Esophagus muscularis mucosa (tissue), 4 donors: ENCODE data around the gene UTP15. TPM values are rescaled to one million over a fixed set of nuclear protein-coding genes. Genes with fewer than 3 reads are reported as not detected.
A peak's percentile ranks its signal among the peaks of the same experiment; 100 is the strongest.

Experiments used
- DNase-seq: peaks from one replicate; pipeline ENCODE4 v3.0.0-alpha.2; 2017; ENCODE audit errors: extremely low spot score
- H3K27ac ChIP-seq, 4 donors: fragments of 200-600 bp; sonication (generic); replicated peaks in 1 of 4; 1 replicate in 3 of 4; 2 replicates in 1 of 4; pipeline ENCODE4 v1.5.1; 2016 to 2019; ENCODE audit warnings: mild to moderate bottlenecking in 1 of 4
- H3K27me3 ChIP-seq, 4 donors: fragments of 200-600 bp; sonication (generic); one replicate each; pipeline versions ENCODE4 v1.5.1 to v1.6.0; 2016 to 2019
- H3K36me3 ChIP-seq, 4 donors: fragments of 200-600 bp; sonication (generic); one replicate each; pipeline ENCODE4 v1.5.1; 2016 to 2019
- H3K4me1 ChIP-seq, 4 donors: fragments of 200-600 bp; sonication (generic); one replicate each; pipeline ENCODE4 v1.5.1; 2016 to 2019
- H3K4me3 ChIP-seq, 4 donors: fragments of 200-600 bp; sonication (generic); 1 replicate in 2 of 4; 2 replicates in 2 of 4; pipeline ENCODE4 v1.5.1; 2016 to 2019; ENCODE audit warnings: mild to moderate bottlenecking in 4 of 4, moderate library complexity in 1 of 4
- H3K9me3 ChIP-seq, 4 donors: fragments of 200-600 bp; sonication (generic); 1 replicate in 3 of 4; 2 replicates in 1 of 4; pipeline ENCODE4 v1.5.1; 2016 to 2019
- EP300 ChIP-seq: sonication (generic); formaldehyde crosslinking; IDR thresholded peaks from one replicate; pipeline ENCODE4 v1.6.1; 2017; ENCODE audit warnings: antibody characterized with exemption
- POLR2A ChIP-seq: fragments of 450-650 bp; IDR thresholded peaks from one replicate; pipeline ENCODE4 v1.6.1; 2017; ENCODE audit warnings: antibody characterized with exemption, moderate library complexity, mild to moderate bottlenecking, low read depth
- POLR2AphosphoS5 ChIP-seq, 2 donors: sonication (generic); formaldehyde crosslinking; IDR thresholded peaks; one replicate each; pipeline ENCODE4 v1.6.1; 2017; ENCODE audit warnings: antibody characterized with exemption in 2 of 2
- WGBS: methylation state at CpG from one replicate; pipeline ENCODE4 v1.1.5; 2018; 5-methylcytosine and 5-hydroxymethylcytosine counted together
- intact Hi-C: fragments of 100-400 bp; cut with DNase I; formaldehyde crosslinking; loops from one replicate; pipeline ENCODE4 v1.15.1; 2023
- total RNA-seq, 4 donors: library from RNA; depleted of rRNA; stranded (reverse); fragments of >200 nt; gene quantifications; one replicate each; pipeline versions ENCODE4 v1.1.0 to v1.2.1, GENCODE V29; 2016
- TF ChIP-seq, protein P1 (sequence below), 3 experiments: fragments of 200-600 bp in 2 of 3; fragments of 450-650 bp in 1 of 3; sonication (generic) in 2 of 3; IDR thresholded peaks; one replicate each; pipeline ENCODE4 v1.5.1; 2017 to 2019; ENCODE audit warnings: antibody characterized with exemption in 3 of 3, mild to moderate bottlenecking in 2 of 3, moderate library complexity in 1 of 3

Gene UTP15
- total RNA-seq, 4 donors from 2014 or later, result 7.0 to 18.1 (median 11.9) TPM

DNA sequence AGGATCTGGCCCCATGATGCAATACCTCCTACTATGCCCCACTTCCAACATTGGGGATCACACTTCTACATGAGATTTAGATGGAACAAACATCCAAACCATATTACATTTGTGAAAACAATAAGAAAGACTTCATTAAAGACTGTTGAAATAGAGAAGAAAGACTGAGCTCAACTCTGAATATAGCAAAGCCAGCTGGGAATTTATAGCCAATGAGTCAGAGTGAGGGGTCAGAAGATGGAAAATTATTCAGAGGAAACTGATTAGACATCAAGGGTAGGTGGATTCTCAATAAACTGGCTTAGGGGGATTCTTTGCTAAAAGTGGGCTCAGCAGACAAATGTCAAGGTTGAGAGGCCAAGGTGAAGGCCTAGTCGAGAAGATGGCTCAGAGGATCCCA, 41.7 kb upstream of the UTP15 start:
- no peaks in the 10 kb centered on the region for H3K36me3 ChIP-seq
- TF ChIP-seq EP300 (no peak), POLR2AphosphoS5 (IDR thresholded peaks at IDR 0.05) (no peak), POLR2A (no peak)
- TF ChIP-seq, protein P1, sequence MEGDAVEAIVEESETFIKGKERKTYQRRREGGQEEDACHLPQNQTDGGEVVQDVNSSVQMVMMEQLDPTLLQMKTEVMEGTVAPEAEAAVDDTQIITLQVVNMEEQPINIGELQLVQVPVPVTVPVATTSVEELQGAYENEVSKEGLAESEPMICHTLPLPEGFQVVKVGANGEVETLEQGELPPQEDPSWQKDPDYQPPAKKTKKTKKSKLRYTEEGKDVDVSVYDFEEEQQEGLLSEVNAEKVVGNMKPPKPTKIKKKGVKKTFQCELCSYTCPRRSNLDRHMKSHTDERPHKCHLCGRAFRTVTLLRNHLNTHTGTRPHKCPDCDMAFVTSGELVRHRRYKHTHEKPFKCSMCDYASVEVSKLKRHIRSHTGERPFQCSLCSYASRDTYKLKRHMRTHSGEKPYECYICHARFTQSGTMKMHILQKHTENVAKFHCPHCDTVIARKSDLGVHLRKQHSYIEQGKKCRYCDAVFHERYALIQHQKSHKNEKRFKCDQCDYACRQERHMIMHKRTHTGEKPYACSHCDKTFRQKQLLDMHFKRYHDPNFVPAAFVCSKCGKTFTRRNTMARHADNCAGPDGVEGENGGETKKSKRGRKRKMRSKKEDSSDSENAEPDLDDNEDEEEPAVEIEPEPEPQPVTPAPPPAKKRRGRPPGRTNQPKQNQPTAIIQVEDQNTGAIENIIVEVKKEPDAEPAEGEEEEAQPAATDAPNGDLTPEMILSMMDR (IDR thresholded peaks at IDR 0.05), result no peak
- peaks cover 0 to 32% (median 16%) of the 10 kb centered on the region in 4 donors for H3K4me1 ChIP-seq
- 81% methylated on average over 1 of the region's 1 CpG for WGBS
- H3K27me3 ChIP-seq, result no peaks in the 10 kb centered on the region
- no peak overlapping the region for H3K4me3 ChIP-seq
- intact Hi-C loops, result no loop called here
- no peak for DNase-seq
- H3K9me3 ChIP-seq, result no peaks in the 10 kb centered on the region
- no peak overlapping the region for H3K27ac ChIP-seq

DNA sequence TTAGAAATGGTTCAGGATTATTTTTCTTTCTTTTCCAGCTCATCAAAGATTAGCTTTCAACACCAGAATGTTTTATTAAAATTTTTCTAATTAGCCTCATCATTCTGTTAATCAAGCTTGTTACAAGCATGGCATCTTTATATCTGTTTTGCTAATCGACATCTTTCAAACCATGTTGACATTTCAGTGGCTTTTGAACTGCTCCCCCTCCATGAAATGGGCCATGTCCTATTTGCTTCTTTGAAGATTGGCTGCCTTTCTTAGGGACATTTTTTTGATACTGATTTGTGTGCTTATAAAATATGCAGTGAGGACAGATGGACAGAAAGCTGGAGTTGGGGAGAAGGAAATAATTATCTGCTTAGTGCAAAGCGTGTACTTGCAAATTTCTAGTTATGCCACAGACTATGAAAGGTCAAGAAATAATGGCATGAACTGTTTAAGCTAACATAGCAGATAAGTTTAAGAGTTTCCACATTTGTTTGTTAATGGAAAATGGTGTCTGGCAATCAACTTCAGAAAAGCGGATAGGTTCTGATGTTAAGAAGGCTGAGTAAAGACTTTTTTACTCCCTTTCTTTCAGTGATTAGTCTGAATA, 39.8 kb upstream of the UTP15 start:
- no peaks in the 10 kb centered on the region for H3K36me3 ChIP-seq
- H3K9me3 ChIP-seq, result no peaks in the 10 kb centered on the region
- H3K4me1 ChIP-seq, result peaks cover 0 to 27% (median 14%) of the 10 kb centered on the region in 4 donors
- no peak overlapping the region for H3K27ac ChIP-seq
- TF ChIP-seq POLR2A, result no peak
- no peak for TF ChIP-seq POLR2AphosphoS5 (IDR thresholded peaks at IDR 0.05)
- TF ChIP-seq EP300, result no peak
- TF ChIP-seq, protein P1 (IDR thresholded peaks at IDR 0.05), result no peak
- H3K27me3 ChIP-seq, result no peaks in the 10 kb centered on the region
- DNase-seq, result no peak
- intact Hi-C loops, result no loop called here
- H3K4me3 ChIP-seq, result no peak overlapping the region
- 60% methylated on average over 3 of the region's 3 CpGs for WGBS

DNA sequence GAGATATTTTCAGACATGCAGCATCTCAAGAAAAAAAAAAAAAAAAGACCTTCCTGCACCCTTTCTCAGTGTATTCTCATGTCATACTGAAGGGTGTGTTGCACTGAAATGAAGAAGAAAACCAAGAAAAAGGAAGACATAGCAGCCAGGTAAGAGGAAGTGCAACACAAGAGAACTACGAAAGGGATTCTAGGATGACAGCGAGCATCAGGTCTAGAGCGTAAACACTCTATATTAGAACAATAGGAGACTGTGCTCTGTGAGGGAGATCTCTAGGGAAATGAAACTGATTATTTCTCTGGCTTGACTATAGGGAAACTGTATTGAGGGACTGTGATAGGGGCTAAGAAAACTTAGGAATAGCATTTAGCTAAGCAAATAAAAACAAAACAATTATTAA, 37.3 kb upstream of the UTP15 start:
- peak; percentile 34 for DNase-seq
- 74% methylated on average over 3 of the region's 3 CpGs for WGBS
- peaks cover 0 to 21% (median 14%) of the 10 kb centered on the region in 4 donors for H3K4me1 ChIP-seq
- no peaks in the 10 kb centered on the region for H3K27me3 ChIP-seq
- no peaks in the 10 kb centered on the region for H3K36me3 ChIP-seq
- intact Hi-C loops, result no loop called here
- TF ChIP-seq, protein P1 (IDR thresholded peaks at IDR 0.05), result no peak
- TF ChIP-seq EP300, result no peak
- no peak for TF ChIP-seq POLR2AphosphoS5 (IDR thresholded peaks at IDR 0.05)
- no peak for TF ChIP-seq POLR2A
- H3K27ac ChIP-seq, result no peak overlapping the region
- H3K9me3 ChIP-seq, result no peaks in the 10 kb centered on the region
- H3K4me3 ChIP-seq, result no peak overlapping the region

DNA sequence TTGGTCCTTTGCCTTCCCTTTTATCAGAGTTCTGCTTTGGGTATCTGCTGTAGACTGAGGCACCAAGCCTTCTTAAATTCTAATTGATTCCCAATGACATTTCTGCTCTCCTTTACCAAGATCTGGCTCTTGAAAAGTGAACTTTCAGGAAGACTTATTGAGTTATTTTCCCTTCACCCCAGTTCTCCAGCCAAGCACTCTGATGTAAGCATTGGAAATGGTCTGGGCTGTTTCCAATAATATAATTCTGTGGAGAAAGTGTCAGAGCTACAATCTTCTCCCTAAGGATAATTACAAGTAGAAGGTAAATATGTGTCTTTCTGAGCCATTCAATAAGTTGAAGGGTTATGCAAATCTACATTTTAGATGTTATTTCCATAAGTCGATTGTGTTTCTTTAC, 36.5 kb upstream of the UTP15 start:
- 84% methylated on average over 1 of the region's 1 CpG for WGBS
- Histone ChIP-seq H3K27ac (no peak overlapping the region), H3K4me3 (no peak overlapping the region), H3K27me3 (no peaks in the 10 kb centered on the region), H3K9me3 (no peaks in the 10 kb centered on the region), H3K4me1 (peaks cover 0 to 21% (median 14%) of the 10 kb centered on the region in 4 donors), H3K36me3 (no peaks in the 10 kb centered on the region)
- intact Hi-C loops, result no loop called here
- DNase-seq, result peak; percentile 29
- no peak for TF ChIP-seq POLR2AphosphoS5 (IDR thresholded peaks at IDR 0.05)

DNA sequence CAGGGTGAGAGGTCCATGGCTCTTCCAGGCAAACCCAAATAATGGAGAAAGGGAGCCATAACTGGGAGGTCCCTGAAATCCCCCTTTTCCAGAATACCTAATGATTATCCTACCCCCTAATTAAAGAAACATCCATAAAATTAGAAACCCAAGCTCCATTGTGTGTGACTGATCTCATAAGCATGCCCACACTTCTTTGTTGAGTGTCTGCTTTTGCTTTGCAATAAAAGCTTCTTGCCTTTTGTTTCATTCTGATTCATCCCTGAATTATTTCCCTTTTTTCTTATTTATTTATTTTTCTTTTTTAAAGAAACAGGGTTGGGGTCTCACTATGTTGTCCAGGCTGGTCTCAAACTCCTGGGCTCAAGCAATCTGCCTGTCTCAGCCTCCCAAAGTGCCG, 34.2 kb upstream of the UTP15 start:
- WGBS, result 88% methylated on average over 1 of the region's 1 CpG
- Histone ChIP-seq H3K4me1 (peaks cover 0 to 6% (median under 1%) of the 10 kb centered on the region in 4 donors), H3K9me3 (no peaks in the 10 kb centered on the region), H3K36me3 (no peaks in the 10 kb centered on the region), H3K27ac (no peak overlapping the region), H3K4me3 (no peak overlapping the region), H3K27me3 (no peaks in the 10 kb centered on the region)
- DNase-seq, result peak; percentile 7
- no peak for TF ChIP-seq POLR2AphosphoS5 (IDR thresholded peaks at IDR 0.05)
- no peak for TF ChIP-seq EP300
- TF ChIP-seq, protein P1 (IDR thresholded peaks at IDR 0.05), result no peak
- TF ChIP-seq POLR2A, result no peak
- intact Hi-C loops, result no loop called here
